HG02571 (cell line): ENCODE measurements around the gene NAA35.

ENCODE experiments used
- ATAC-seq: cut with Tn5 transposase; IDR thresholded peaks from one replicate; pipeline ENCODE4 v1.9.1; 2021; ENCODE audit warnings: mild to moderate bottlenecking, moderate library complexity; ENCODE audit not compliant: unreplicated experiment

Gene NAA35

GRCh38 chr9:86061972-86062739 is 121.2 kb downstream of the NAA35 start:
- ATAC-seq, result no peak

GRCh38 chr9:86062845-86063693 is 122.1 kb downstream of the NAA35 start:
- ATAC-seq, result no peak

DNA sequence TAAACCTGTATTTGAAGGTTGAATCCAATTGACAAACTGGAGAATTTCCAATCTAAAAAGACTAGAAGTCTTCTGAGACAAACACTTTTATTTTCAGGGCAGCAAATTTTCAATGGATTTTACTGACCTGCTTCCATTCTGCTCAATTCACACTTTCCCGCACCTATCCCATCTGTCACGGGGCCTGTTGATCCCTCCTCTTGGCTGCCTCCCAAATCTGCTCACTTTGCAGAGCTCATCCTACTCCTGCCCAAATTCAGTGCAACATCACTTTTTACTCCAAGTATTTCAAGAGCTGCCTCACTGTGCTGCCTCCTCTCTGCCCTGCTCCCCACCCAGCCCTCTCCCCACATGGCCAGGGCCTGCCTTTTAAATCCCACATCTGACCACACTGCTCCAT is 123.3 kb downstream of the NAA35 start:
- ATAC-seq, result no peak

- ATAC-seq, result no peak
These were observed 128.4 kb downstream of the NAA35 start for GRCh38 chr9:86069206-86069869.
